Measurements from ENCODE around the gene NHSL2.

DNA sequence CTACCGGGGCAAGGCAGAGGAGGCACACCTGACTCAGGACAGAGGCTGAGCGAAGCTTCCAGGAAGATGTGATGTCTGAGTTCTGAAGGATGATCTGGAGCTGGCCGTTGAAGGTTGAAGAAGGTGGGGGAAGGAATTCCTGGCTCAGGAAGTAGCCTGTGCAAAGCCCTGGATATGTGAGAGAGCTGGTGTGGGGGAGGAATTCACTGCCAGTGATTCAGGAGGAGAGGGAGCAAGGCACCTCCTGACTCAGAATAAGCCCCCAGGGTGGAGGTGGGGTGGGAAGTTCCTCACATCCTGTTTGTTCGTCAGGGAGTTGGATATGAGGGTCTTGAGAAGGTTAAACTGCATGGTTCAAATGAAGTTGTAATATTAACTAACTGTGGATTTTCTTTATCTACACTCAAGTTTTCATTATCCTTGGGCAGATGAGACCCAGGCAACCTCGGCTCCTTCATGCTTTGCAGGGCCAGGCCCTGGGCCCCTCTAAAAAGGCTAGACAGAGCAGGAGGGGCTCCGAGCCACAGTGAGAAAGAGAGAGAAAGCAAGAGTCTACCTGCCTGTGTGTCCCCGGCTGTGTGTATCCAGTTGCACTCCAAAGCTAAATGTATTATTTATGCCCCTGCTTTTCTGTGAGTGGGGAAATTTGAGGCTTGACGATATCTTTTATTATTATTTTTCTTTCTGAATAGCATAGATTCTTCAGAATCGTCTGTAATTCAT is 7.1 kb downstream of the NHSL2 start:
- TF ChIP-seq POLR2A (IDR thresholded peaks at IDR 0.05), result no peak
- TF ChIP-seq, protein P1, sequence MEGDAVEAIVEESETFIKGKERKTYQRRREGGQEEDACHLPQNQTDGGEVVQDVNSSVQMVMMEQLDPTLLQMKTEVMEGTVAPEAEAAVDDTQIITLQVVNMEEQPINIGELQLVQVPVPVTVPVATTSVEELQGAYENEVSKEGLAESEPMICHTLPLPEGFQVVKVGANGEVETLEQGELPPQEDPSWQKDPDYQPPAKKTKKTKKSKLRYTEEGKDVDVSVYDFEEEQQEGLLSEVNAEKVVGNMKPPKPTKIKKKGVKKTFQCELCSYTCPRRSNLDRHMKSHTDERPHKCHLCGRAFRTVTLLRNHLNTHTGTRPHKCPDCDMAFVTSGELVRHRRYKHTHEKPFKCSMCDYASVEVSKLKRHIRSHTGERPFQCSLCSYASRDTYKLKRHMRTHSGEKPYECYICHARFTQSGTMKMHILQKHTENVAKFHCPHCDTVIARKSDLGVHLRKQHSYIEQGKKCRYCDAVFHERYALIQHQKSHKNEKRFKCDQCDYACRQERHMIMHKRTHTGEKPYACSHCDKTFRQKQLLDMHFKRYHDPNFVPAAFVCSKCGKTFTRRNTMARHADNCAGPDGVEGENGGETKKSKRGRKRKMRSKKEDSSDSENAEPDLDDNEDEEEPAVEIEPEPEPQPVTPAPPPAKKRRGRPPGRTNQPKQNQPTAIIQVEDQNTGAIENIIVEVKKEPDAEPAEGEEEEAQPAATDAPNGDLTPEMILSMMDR (IDR thresholded peaks at IDR 0.05), result no peak

Data from gastroesophageal sphincter (tissue), 3 donors.